ENCODE results near the gene POR. TPM values are rescaled to one million over a fixed set of nuclear protein-coding genes. Genes with fewer than 3 reads are reported as not detected.

The POR gene
- total RNA-seq, 1 donor from 2014 or later: 59.0 TPM

DNA sequence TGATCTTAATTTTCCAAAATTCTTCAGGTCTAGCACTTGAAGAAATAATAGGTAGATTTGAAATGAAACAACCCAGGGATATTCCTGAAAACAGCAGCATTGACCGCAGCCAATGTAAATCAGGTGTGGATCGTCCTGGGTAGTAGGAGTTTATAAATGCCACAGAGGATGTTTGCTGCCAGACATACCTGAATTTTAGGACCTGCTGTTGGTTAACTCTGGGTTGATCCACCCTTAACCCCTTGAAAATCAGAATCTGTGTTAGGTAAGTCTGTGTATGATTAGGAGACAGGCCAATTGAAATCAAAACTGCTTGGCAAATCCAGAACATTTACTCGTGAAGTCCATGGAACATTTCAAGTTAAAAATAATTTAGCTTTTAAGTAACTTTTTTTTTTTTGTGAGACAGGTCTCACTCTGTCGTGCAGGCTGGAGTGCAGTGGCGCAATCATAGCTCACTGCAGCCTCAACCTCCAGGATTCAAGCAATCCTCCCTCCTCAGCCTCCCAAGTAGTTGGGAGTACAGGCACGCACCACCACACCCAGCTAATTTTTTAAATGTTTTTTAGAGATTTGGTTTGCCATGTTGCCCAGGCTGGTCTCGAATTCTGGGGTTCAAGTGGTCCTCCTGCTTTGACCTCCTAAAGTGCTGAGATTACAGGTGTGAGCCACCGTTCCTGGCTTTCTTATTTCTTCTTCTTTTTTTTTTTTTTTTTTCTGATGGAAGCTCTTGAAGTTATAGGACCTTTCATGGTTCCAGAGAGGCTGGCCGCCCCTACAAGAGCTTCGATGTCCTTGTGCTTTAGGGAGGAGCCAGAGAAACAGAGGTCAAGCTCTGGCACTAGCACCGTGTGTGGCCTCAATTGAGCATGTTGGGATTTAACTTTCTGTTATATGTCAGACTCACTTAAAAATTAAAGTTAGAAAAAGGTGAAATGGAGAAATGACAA lies 2.0 kb downstream of the POR start:
- DNase-seq: no peak

DNA sequence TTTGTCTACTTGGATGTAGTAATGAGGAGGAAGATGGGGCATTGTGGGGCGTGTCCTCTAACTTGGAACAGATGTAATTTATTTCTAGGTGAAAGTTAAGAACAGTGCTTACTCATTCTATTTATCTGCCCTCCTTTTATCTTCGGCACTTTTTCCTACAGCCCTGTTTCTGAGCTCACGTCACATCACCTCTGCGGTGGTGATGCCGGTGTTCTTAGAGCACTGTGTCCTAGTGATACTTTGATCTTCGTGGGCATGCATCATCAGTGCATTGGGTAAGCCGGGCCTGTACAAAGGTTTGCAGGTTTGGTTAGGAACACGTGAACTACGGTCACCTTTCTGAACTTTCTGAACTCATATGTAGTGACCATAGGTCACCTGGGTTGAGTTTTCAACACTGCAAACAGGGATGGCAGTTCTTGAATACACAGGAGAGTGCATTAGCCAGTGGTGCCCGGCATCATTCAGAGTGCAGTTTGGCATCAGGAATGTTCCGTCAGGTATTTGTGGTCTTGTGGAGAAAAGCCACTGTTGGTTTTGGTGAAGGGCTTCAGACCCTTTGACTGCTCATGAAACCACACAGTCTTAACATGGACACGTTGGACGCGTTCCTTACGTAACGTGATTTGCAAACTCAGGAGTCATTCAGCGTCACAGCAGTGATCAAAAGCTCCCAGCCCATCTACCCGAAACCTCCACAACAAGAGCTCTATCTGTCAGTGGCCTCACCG lies 5.6 kb downstream of the POR start:
- DNase-seq: no peak

DNA sequence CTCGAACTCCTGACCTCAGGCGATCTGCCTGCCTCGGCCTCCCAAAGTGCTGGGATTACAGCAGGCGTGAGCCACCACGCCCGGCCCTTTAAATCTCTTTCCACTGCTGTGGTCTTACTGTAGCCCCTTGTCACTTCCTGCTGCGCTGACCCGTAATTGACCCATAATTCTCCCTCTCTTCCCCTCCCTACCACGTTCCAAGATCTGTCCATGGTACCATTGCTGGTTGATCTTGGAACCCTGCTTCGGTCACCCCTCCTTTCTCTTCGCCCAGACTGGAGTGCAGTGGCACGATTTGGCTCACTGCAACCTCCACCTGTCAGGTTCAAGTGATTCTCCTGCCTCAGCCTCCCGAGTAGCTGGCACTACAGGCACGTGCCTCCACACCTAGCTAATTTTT lies 6.5 kb downstream of the POR start:
- DNase-seq: no peak

DNA sequence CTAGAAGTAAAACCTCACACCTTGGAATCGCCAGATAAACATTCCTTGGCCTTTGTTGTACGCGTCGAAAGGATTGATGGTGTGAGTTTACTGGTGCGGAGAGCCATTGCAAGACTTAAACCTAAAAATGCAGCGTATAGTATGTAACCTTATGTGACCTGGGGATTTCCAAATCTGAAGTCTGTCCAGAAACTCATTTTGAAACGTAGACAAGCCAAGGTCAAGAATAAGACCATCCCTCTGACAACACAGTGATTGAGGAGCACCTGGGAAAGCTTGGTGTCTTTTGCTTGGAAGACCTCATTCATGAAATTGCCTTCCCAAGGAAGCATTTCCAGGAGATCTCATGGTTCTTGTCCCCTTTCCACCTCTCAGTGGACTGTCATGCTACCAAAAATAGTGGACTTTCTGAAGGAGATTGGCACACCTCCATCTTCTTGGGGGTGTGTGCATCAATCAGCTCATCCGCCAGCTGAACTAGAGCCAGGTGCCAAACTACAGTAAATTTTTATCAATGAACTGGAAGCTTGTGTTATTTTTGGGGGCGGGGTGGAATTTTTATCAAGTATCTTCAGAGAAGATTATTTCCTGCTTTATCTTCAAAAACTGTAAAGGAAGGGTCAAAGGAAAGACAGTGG lies 8.1 kb downstream of the POR start:
- DNase-seq: no peak

DNA sequence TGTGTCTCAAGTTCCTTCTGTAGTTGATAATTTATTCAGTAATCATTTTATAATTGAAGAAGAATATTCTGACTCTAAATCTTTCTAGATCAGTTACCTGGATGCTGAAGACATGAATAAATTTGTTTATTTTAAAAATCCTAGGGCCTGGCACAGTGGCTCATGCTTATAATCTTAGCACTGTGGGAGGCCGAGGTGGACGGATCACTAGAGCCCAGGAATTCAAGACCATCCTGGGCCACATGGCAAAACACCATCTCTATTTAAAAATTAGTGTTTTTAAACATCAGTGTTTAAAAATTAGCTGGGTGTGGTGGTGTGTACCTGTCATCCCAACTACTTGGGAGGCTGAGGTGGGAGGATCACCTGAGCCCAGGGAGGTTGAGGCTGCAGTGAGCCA lies 9.3 kb downstream of the POR start:
- no peak for DNase-seq

DNA sequence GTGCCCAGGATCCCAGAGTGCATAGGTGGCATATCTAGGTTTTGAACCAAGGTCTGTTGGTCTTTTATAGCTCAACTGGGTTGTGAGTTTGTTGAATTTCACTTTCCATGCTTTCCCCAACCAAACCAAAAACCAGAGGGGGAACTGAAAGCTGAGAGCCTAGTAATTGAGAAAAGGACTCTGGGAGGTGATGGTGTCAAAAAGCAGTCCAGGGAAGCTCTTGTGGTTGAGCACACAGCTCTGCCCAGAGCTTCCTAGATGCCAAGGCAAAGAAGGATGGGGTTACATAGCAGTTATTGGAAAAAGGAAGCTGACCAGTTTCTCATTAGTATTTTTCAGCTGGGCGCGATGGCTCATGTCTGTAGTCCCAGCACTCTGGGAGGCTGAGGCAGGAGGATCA lies 9.9 kb downstream of the POR start:
- DNase-seq: no peak

GRCh38 chr7:75925717-75926435 lies 10.9 kb downstream of the POR start:
- peak; percentile 24 for DNase-seq

DNA sequence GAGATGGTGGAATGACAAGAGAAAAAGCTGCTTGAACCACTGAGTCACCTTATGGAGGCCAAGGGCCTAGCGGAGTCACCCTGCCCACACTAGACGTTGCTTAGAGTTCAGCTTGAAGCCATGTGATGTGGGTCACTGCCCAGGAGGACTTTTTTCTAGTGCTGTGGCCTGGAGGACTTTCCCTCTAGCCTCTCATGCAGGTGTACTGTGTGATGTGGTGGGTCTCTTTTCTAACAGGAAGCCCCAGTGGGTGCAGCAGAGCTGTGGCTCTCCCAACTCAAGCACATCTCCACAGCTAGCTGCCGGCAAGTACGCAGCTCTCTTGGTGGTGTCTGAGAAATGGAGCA lies 13.6 kb downstream of the POR start:
- no peak for DNase-seq

GRCh38 chr7:75931680-75932079 lies 16.7 kb downstream of the POR start:
- DNase-seq: no peak

DNA sequence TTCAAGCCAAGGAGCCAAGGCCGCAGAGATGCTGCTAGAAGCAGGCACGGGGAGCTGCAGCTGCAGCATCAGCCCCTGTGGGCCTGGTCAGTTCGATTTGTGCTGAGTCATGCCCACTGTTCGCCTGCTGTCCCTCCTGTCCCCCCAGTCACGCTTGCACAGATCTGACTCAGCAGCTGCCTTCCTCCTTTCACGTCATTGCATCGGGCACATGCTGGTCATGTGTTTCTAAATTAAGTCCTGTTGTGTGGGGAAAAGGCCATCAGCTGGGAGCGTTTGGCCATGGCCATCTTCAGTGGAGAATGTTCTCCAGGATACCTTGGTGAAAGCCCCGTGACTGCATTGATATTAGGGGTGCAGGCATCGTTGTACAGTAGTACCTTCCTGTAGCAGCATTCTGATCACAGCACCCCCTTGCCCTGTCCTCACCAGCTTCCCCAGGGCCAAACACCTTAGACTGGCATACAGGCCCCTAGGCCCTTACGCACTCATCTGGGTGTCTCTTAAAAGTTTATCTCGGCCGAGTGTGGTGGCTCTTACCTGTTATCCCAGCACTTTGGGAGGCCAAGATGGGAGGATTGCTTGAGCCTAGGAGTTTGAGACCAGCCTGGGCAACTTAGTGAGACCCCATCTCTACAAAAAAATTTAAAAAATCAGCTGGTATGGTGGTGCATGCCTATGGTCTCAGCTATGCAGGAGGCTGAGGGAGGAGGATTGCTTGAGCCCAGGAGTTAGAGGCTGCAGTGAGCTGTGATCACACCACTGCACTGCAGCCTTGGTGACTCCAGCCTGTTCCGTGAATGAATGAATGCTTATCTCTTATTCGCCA lies 23.2 kb downstream of the POR start:
- peak; percentile 25 for DNase-seq

GRCh38 chr7:75938921-75939320 lies 24.0 kb downstream of the POR start:
- no peak for DNase-seq

- no peak for DNase-seq
These were observed 28.9 kb downstream of the POR start for GRCh38 chr7:75943864-75944263.

DNA sequence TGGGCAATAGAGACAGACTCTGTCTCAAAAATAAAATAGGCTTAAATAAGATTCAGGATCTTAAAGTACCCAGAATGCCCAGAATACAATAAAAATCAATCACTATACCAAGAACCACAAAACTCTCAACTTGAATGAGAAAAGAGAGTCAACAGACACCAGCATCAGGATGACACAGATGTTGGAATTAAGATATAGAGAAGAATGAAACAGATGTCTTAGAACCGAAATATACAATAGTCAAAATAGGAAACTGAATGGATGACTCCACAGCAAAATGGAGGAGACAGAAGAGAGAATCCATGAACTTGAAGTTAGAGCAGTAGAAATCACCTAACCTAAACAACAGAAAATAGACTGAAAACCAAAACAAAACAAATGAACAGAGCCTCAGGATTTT lies 29.6 kb downstream of the POR start:
- no peak for DNase-seq

- no peak for DNase-seq
These were observed 30.6 kb downstream of the POR start for GRCh38 chr7:75945297-75946168.

DNA sequence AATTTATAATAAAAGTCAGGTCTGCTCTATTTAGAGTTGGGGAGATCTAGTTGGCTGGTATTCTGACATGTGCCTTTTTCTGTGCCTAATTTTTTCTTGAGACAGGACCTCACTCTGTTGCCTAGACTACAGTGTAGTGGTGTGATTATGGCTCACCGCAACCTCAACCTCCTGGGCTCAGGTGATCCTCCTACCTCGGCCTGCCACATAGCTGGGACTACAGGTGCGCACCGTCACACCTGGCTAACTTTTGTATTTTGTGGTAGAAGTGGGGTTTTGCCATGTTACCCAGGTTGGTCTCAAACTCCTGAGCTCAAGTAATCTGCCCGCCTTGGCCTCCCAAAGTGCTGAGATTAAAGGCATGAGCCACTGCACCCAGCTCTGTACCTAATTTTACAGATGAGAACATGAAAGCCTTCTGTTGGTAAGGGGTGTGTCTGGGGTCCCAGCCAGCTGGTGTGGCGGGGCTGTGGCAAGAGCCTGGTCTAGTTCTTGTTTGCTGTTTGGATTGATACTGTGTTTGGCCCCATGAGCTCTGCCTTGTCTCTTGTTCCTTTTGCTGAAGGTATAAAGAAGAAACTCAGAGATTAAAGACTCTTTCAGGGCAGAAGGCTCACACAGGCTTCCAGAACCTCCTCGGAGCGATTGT lies 31.4 kb downstream of the POR start:
- DNase-seq: no peak

GRCh38 chr7:75948179-75948578 lies 33.2 kb downstream of the POR start:
- no peak for DNase-seq

GRCh38 chr7:75950111-75950681 lies 35.2 kb downstream of the POR start:
- no peak for DNase-seq

DNA sequence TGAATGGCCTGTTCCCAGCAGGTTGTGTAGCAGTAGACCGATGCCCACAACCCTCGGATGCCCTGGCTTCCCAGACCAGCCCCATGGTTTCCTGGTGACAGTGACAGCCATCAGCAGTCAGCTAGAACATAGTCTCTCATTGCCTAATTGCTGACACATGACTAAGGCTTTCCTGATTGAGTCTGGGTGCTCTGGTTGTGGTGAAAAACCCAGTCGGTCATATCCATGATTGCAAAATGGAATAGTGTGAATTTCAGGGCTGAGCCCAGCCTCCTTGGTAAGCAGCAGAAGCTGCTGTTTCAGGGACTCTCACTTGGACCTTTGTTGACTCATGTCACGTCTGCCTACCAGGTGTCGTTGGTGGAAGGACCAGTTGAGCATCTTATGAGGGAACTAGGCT lies 36.6 kb downstream of the POR start:
- DNase-seq: peak; percentile 9

- DNase-seq: no peak
These were observed 38.5 kb downstream of the POR start for GRCh38 chr7:75953431-75953830.

GRCh38 chr7:75953931-75954330 lies 39.0 kb downstream of the POR start:
- DNase-seq: no peak

All from occipital lobe (tissue), 2 donors.